ENCODE data around the gene PKDCC.
"Not testable (repeated sequence)": the region's sequence is repeated elsewhere in the genome, so short reads cannot be mapped to it uniquely, and the experiment has no call there.

PKDCC gene

DNA sequence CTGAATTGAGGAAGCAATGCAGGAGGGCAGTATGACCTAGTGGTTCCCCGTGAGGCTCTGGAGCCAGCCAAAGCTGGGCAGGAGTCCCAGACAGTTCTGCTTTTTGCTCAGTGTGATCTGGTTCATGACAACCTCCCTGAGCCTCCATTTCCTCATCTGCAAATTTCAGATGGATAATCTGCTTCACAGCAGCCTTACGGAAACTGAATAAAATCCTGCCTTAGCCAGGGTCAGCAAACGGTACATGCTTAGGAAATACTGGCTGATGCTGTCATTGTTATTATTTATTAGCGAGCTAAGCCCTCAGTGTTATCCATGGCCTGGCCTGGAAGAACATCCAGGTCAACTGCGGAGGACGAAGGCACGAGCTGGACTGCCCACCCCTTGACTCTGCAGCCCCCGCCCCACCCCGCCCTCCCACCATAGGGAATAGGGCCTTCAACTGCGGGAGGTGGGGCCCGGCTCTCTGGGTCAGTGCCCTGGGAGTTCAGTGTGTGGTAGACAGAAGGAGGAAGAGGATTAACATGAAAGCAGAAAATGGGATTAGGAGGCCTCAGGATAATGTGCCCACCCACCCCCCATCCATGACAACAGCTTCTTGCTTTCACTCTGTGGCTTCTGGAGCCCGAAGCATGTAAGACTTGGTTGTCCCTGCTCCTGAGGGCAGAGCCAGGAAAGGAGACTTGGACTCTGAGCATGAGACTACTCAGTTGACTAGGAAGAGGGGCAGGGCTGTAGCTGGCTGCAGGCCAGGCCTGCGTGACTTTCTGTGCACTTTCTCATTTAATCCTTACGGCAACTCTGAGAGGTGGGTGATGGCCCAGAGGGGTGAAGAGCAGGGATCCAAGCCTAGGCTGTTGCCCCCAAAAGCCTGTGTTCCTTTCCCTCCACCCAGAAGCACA is 13.1 kb downstream of the PKDCC start:
- no peak overlapping the region for H3K4me3 ChIP-seq (ENCODE audit: low read depth, low read length)

DNA sequence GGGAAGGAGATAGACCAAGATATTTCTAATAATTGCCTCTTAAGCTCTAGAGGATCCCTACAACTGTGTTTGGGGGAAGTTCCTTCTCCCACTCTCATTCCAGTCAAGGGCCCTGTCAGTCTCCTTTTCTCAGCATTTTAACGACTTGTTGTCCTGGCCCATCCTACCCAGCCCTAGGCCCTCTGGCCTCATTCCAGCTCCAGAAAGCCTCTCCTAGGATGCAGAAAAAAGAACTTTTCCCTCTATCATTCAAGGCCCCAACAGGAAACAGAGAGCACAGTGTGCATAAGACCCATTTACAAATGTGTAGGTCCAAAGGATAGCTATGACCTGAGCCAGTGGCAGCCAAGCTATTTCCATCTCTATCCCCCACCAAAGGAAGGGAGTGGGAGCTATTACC is 14.0 kb downstream of the PKDCC start:
- TF ChIP-seq, protein P1, sequence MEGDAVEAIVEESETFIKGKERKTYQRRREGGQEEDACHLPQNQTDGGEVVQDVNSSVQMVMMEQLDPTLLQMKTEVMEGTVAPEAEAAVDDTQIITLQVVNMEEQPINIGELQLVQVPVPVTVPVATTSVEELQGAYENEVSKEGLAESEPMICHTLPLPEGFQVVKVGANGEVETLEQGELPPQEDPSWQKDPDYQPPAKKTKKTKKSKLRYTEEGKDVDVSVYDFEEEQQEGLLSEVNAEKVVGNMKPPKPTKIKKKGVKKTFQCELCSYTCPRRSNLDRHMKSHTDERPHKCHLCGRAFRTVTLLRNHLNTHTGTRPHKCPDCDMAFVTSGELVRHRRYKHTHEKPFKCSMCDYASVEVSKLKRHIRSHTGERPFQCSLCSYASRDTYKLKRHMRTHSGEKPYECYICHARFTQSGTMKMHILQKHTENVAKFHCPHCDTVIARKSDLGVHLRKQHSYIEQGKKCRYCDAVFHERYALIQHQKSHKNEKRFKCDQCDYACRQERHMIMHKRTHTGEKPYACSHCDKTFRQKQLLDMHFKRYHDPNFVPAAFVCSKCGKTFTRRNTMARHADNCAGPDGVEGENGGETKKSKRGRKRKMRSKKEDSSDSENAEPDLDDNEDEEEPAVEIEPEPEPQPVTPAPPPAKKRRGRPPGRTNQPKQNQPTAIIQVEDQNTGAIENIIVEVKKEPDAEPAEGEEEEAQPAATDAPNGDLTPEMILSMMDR (IDR thresholded peaks at IDR 0.05; ENCODE audit: low read depth, low read length, missing control alignments), result no peak
- DNase-seq (ENCODE audit: low read depth), result no peak

More for the DNA sequence above, 13.1 kb downstream of the PKDCC start:
- DNase-seq (ENCODE audit: low read depth), result no peak
- TF ChIP-seq, protein P1 (IDR thresholded peaks at IDR 0.05; ENCODE audit: low read depth, low read length, missing control alignments), result no peak

DNA sequence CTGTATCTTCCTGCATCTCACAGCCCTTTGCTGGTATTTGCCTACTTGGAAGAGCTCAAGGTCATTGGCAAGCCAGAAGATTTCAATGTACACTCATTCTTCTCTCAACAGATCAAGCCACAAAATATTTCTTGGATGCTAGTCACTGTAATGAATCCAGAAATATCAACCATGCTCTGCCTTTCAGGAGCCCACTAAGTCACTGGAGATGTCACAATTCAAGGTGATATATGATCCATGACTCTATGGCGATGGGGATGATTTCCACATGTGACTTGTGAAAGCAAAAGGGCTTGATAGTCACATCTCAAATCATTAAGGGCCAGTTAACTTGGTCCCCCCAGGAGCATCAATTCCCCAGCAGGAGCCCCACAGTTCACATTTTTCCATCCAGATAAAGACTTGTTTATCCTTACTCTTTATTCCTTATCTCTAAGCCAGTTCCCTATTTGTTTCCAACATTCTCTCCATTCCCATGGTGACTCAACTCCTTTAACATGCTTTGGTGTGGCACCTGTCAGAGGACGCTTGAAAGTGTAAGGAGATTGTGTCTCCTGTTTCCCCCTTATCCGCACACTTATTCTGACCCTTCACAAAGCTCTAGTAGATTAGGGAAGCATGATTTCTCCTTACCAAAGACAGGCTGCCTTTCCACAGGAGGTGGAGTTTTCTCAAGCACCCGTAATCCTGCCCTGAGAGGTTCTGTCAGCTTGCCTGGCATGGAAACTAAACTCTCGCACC is 15.8 kb downstream of the PKDCC start:
- no peak for DNase-seq (ENCODE audit: low read depth)
- H3K4me3 ChIP-seq (ENCODE audit: low read depth, low read length), result no peak overlapping the region
- TF ChIP-seq, protein P1 (IDR thresholded peaks at IDR 0.05; ENCODE audit: low read depth, low read length, missing control alignments), result no peak

More for the DNA sequence above, 14.0 kb downstream of the PKDCC start:
- no peak overlapping the region for H3K4me3 ChIP-seq (ENCODE audit: low read depth, low read length)

DNA sequence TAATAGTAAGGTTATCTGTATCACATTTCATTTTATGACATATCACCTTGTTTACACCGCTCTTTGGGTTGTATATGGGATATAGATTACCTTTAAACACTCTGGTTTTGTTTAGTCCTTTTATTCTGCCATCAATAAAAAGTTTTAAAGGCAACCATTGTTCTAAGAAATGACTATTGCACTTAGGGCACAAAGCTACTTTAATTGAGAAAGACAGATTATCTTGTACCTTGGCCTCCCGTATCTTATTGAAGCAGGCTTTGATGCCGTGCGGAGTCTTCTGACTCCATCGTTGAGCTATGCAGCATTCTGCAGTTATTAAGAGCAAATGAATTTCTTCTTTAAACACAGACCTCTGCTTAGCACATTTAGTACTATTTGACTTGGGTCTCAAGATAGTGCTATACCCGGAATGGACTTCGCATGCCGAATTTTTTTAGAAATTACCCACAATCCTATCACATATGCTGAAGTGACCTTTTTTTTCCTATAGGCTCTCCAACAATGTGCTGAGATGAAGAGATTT is 16.7 kb downstream of the PKDCC start:
- TF ChIP-seq, protein P1 (IDR thresholded peaks at IDR 0.05; ENCODE audit: low read depth, low read length, missing control alignments), result no peak
- DNase-seq (ENCODE audit: low read depth), result no peak
- H3K4me3 ChIP-seq (ENCODE audit: low read depth, low read length), result no peak overlapping the region

DNA sequence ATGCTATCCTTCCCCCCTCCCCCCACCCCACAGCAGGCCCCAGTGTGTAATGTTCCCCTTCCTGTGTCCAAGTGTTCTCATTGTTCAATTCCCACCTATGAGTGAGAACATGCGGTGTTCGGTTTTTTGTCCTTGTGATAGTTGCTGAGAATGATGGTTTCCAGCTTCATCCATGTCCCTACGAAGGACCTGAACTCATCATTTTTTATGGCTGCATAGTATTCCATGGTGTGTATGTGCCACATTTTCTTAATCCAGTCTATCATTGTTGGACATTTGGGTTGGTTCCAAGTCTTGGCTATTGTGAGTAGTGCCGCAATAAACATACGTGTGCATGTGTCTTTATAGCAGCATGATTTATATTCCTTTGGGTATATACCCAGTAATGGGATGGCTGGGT is 17.9 kb downstream of the PKDCC start:
- not testable (repeated sequence) for DNase-seq (ENCODE audit: low read depth); H3K4me3 ChIP-seq (ENCODE audit: low read depth, low read length)

DNA sequence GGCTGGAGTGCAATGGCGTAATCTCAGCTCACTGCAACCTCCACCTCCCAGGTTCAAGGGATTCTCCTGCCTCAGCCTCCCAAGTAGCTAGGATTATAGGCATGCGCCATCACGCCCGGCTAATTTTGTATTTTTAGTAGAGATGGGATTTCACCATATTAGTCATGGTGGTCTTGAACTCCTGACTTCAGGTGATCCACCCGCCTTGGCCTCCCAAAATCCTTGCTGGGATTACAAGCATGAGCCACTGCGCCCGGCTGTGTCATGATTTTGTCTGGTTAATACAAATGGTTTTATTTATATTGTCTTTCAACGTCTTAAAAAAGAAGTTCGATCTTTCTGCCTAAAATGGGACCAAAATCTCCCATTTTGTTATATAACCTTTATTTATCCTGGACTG is 19.2 kb downstream of the PKDCC start:
- not testable (repeated sequence) for DNase-seq (ENCODE audit: low read depth); H3K4me3 ChIP-seq (ENCODE audit: low read depth, low read length)

DNA sequence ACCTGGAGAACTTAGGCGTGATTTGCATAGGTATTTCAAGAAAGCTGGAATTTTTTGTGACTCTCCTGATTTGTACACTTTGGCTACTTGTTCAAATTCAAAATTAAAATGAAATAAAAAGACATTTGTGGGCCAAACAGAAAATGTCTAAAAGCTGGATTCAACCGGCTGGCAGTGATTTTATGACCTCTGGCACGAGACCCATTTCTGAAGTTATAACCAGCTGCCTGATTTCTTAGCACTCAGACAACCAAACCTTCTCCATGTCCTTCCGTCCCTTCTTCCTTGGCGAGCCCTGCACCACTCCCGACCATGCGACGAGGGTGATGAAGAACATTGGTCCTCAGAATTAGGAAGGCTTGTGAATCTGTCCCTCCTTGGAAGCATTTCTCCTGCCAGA is 19.7 kb downstream of the PKDCC start:
- no peak overlapping the region for H3K4me3 ChIP-seq (ENCODE audit: low read depth, low read length)
- no peak for DNase-seq (ENCODE audit: low read depth)
- TF ChIP-seq, protein P1 (IDR thresholded peaks at IDR 0.05; ENCODE audit: low read depth, low read length, missing control alignments), result no peak
